Measurements from ENCODE around the gene MFSD2A. TPM values are rescaled to one million over a fixed set of nuclear protein-coding genes. Genes with fewer than 3 reads are reported as not detected.

The MFSD2A gene
- polyA plus RNA-seq, 3 donors = 6.8 to 17.9 (median 7.9) TPM

- H3K27me3 ChIP-seq (ENCODE audit: control insufficient read depth in 2 of 2, insufficient read depth in 2 of 2, low read length in 2 of 2) = no peaks in the 10 kb centered on the region
- Mint-ChIP-seq H3K27ac (peak overlapping the region; percentile 65 to 91 (median 88)), H3K36me3 (peaks cover 0 to 2% of the 10 kb centered on the region in 2 donors), H3K9me3 (peaks cover 0 to 2% (median 0%) of the 10 kb centered on the region in 7 donors), H3K27me3 (ENCODE audit: low read depth in 3 of 3) (peaks cover 2 to 3% (median 3%) of the 10 kb centered on the region in 3 donors), H3K4me1 (peaks cover 75% of the 10 kb centered on the region), H3K4me3 (peak overlapping the region in 1 of 2 donors; percentile 51)
- no peak for TF ChIP-seq CTCF (IDR thresholded peaks at IDR 0.05)
- H2AFZ ChIP-seq (ENCODE audit: insufficient read depth, low read depth, low read length, poor library complexity, severe bottlenecking) = peak overlapping the region; percentile 57
- H3K27ac ChIP-seq (ENCODE audit: low read depth in 1 of 2, low read length in 2 of 2) = peak overlapping the region; percentile 35 to 79
- H4K20me1 ChIP-seq (ENCODE audit: insufficient read depth, low read length) = no peaks in the 10 kb centered on the region
- H3K4me1 ChIP-seq (ENCODE audit: control insufficient read depth in 1 of 2, insufficient read depth in 2 of 2, low read length in 2 of 2) = peaks cover 73 to 79% of the 10 kb centered on the region in 2 donors
- intact Hi-C loops (cut with micrococcal nuclease) = no loop called here
- no peak overlapping the region for H3K9ac ChIP-seq (ENCODE audit: insufficient read depth, low read length, poor library complexity, severe bottlenecking)
- WGBS (ENCODE audit: insufficient coverage) = 2% methylated on average over 5 of the region's 5 CpGs
- no peaks in the 10 kb centered on the region for H3K9me3 ChIP-seq (replicated peaks in 1 of 2; ENCODE audit: control insufficient read depth in 1 of 2, insufficient read depth in 1 of 2, low read length in 2 of 2)
- peak; percentile 64 to 79 (median 74) for DNase-seq
- H3K4me2 ChIP-seq (replicated peaks; ENCODE audit: extremely low read depth, low read length, poor library complexity, severe bottlenecking) = peak overlapping the region; percentile 46
- no peaks in the 10 kb centered on the region for H3K36me3 ChIP-seq (replicated peaks in 1 of 2; ENCODE audit: control insufficient read depth in 1 of 2, insufficient read depth in 2 of 2, low read length in 2 of 2)
- peak overlapping the region in 1 of 3 experiments; percentile 36 for H3K4me3 ChIP-seq (replicated peaks in 1 of 3; ENCODE audit: low read depth in 2 of 3, low read length in 3 of 3)
- peaks cover 7% of the 10 kb centered on the region for H3K79me2 ChIP-seq (ENCODE audit: insufficient read depth, low read length)
Measured at GRCh38 chr1:39940253-39940652, 14.7 kb upstream of the MFSD2A start.

GRCh38 chr1:39940980-39941871 lies 13.7 kb upstream of the MFSD2A start:
- peak overlapping the region in 1 of 3 experiments; percentile 36 for H3K4me3 ChIP-seq (replicated peaks in 1 of 3; ENCODE audit: low read depth in 2 of 3, low read length in 3 of 3)
- peaks cover 3% of the 10 kb centered on the region for H3K79me2 ChIP-seq (ENCODE audit: insufficient read depth, low read length)
- no peaks in the 10 kb centered on the region for H3K27me3 ChIP-seq (ENCODE audit: control insufficient read depth in 2 of 2, insufficient read depth in 2 of 2, low read length in 2 of 2)
- intact Hi-C loops (cut with micrococcal nuclease) = no loop called here
- 60% methylated on average over 6 of the region's 9 CpGs for WGBS (ENCODE audit: insufficient coverage)
- H3K27ac ChIP-seq (ENCODE audit: low read depth in 1 of 2, low read length in 2 of 2) = peak overlapping the region; percentile 35 to 79
- peak in 1 of 3 donors; percentile 19 for DNase-seq
- Mint-ChIP-seq H3K9me3 (no peaks in the 10 kb centered on the region), H3K27ac (peak overlapping the region; percentile 65 to 91 (median 88)), H3K4me3 (peak overlapping the region in 1 of 2 donors; percentile 39), H3K4me1 (peaks cover 66% of the 10 kb centered on the region), H3K27me3 (ENCODE audit: low read depth in 3 of 3) (peaks cover 2 to 3% (median 3%) of the 10 kb centered on the region in 3 donors), H3K36me3 (peaks cover 0 to 2% of the 10 kb centered on the region in 2 donors)
- no peaks in the 10 kb centered on the region for H3K9me3 ChIP-seq (replicated peaks in 1 of 2; ENCODE audit: control insufficient read depth in 1 of 2, insufficient read depth in 1 of 2, low read length in 2 of 2)
- H3K4me2 ChIP-seq (replicated peaks; ENCODE audit: extremely low read depth, low read length, poor library complexity, severe bottlenecking) = peak overlapping the region; percentile 3
- no peaks in the 10 kb centered on the region for H3K36me3 ChIP-seq (replicated peaks in 1 of 2; ENCODE audit: control insufficient read depth in 1 of 2, insufficient read depth in 2 of 2, low read length in 2 of 2)
- peaks cover 63 to 69% of the 10 kb centered on the region in 2 donors for H3K4me1 ChIP-seq (ENCODE audit: control insufficient read depth in 1 of 2, insufficient read depth in 2 of 2, low read length in 2 of 2)
- no peak overlapping the region for H3K9ac ChIP-seq (ENCODE audit: insufficient read depth, low read length, poor library complexity, severe bottlenecking)
- TF ChIP-seq CTCF (IDR thresholded peaks at IDR 0.05) = no peak
- H4K20me1 ChIP-seq (ENCODE audit: insufficient read depth, low read length) = no peaks in the 10 kb centered on the region
- H2AFZ ChIP-seq (ENCODE audit: insufficient read depth, low read depth, low read length, poor library complexity, severe bottlenecking) = peak overlapping the region; percentile 57
